ENCODE measurements around the gene CLIC4. TPM values are rescaled to one million over a fixed set of nuclear protein-coding genes. Genes with fewer than 3 reads are reported as not detected.

The CLIC4 gene
- polyA plus RNA-seq, 1 donor (not counting 4 experiments of a cell fraction or from before 2014, with no cell fraction given) = 130 TPM

DNA sequence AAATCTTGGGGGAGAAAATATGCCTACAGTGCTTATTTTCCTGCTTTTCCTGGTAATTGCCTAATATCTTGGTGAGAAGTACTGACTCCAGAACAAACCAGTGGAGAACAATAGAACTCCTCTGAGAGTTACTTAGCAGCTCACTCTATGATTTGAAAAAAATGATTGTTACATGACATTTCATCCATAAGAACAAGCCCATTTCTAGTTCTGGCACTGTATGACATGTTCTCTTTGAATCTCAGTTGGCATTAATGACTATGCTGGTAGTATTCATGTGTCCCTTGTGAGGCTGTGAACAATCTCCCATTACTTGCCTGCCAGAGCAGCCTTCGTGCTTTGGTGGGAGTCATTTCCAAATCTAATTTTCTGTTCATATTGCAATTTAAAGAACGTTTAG is 58.0 kb downstream of the CLIC4 start:
- Histone ChIP-seq H3K4me3 (ENCODE audit: control insufficient read depth in 2 of 3, extremely low read depth in 1 of 3, insufficient read depth in 2 of 3, low read depth in 1 of 3, low read length in 3 of 3) (no peak overlapping the region), H3K9ac (ENCODE audit: control insufficient read depth, extremely low read depth, insufficient read depth, low read length) (no peak overlapping the region), H3K4me1 (ENCODE audit: control insufficient read depth, extremely low read depth, insufficient read depth, low read length) (peaks cover 11% of the 10 kb centered on the region), H3K9me1 (ENCODE audit: control insufficient read depth, extremely low read depth, insufficient read depth, low read length) (no peaks in the 10 kb centered on the region), H3K27ac (ENCODE audit: control insufficient read depth, insufficient read depth, low read length) (no peak overlapping the region), H4K20me1 (ENCODE audit: control insufficient read depth, extremely low read depth, insufficient read depth, low read length) (peaks cover 6% of the 10 kb centered on the region), H3K36me3 (ENCODE audit: control insufficient read depth in 2 of 2, extremely low read depth in 1 of 2, insufficient read depth in 2 of 2, low read length in 2 of 2) (peaks cover 0 to 4% of the 10 kb centered on the region in 2 experiments), H3K9me3 (ENCODE audit: control insufficient read depth, low read depth, low read length) (no peaks in the 10 kb centered on the region), H2AFZ (ENCODE audit: control insufficient read depth, low read length) (no peak overlapping the region), H3K79me2 (ENCODE audit: control insufficient read depth, insufficient read depth, low read length) (peaks cover 29% of the 10 kb centered on the region), H3K27me3 (ENCODE audit: control insufficient read depth, extremely low read depth, insufficient read depth, low read length) (no peaks in the 10 kb centered on the region), H3K4me2 (ENCODE audit: control insufficient read depth, extremely low read depth, insufficient read depth, low read depth, low read length) (no peak overlapping the region)
- dilution Hi-C loops (cut with MboI; ENCODE audit: extremely low pct_ligation_motif_present, low sequenced_read_pairs) = no loop called here
- FAIRE-seq (no peak), DNase-seq (ENCODE audit: low read depth, low spot score) (no peak)
- TF ChIP-seq, protein P1, sequence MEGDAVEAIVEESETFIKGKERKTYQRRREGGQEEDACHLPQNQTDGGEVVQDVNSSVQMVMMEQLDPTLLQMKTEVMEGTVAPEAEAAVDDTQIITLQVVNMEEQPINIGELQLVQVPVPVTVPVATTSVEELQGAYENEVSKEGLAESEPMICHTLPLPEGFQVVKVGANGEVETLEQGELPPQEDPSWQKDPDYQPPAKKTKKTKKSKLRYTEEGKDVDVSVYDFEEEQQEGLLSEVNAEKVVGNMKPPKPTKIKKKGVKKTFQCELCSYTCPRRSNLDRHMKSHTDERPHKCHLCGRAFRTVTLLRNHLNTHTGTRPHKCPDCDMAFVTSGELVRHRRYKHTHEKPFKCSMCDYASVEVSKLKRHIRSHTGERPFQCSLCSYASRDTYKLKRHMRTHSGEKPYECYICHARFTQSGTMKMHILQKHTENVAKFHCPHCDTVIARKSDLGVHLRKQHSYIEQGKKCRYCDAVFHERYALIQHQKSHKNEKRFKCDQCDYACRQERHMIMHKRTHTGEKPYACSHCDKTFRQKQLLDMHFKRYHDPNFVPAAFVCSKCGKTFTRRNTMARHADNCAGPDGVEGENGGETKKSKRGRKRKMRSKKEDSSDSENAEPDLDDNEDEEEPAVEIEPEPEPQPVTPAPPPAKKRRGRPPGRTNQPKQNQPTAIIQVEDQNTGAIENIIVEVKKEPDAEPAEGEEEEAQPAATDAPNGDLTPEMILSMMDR (optimal IDR thresholded peaks at IDR 0.05 in 1 of 3, IDR thresholded peaks at IDR 0.05 in 1 of 3, conservative IDR thresholded peaks at IDR 0.05 in 1 of 3; ENCODE audit: extremely low read depth in 1 of 3, insufficient read depth in 2 of 3, low read length in 3 of 3) = no peak
- no peak for TF ChIP-seq EZH2 (IDR thresholded peaks at IDR 0.05; ENCODE audit: low read length)

DNA sequence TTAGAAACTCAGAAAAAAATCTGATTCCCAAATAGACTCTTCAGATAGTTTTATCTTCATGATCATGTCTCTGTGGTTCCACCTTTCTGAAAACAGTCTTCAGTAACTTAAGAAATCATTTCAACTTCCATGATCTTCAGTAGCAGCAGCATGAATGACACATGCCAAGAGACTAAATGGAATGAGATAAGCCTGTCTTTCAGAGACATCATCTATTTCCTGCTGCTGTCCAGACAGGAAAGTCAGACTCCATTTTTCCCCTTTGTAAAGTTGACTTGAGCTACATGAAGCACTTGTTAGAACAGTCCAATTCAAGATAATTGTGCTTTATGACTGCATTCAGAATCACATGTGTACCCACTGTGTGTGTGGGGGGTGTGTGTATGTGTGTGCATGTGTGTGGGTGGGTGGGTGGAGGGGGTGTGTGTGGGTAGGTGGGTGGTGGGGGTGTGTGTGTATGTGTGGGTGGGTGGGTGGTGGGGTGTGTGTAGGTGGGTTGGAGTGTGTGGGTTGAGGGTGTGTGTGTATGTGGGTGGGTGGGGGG is 58.8 kb downstream of the CLIC4 start:
- Histone ChIP-seq H3K79me2 (ENCODE audit: control insufficient read depth, insufficient read depth, low read length) (peaks cover 29% of the 10 kb centered on the region), H3K27ac (ENCODE audit: control insufficient read depth, insufficient read depth, low read length) (no peak overlapping the region), H3K4me3 (ENCODE audit: control insufficient read depth in 2 of 3, extremely low read depth in 1 of 3, insufficient read depth in 2 of 3, low read depth in 1 of 3, low read length in 3 of 3) (no peak overlapping the region), H3K36me3 (ENCODE audit: control insufficient read depth in 2 of 2, extremely low read depth in 1 of 2, insufficient read depth in 2 of 2, low read length in 2 of 2) (peaks cover 0 to 2% of the 10 kb centered on the region in 2 experiments), H3K27me3 (ENCODE audit: control insufficient read depth, extremely low read depth, insufficient read depth, low read length) (no peaks in the 10 kb centered on the region), H3K9me3 (ENCODE audit: control insufficient read depth, low read depth, low read length) (no peaks in the 10 kb centered on the region), H2AFZ (ENCODE audit: control insufficient read depth, low read length) (no peak overlapping the region), H3K4me2 (ENCODE audit: control insufficient read depth, extremely low read depth, insufficient read depth, low read depth, low read length) (no peak overlapping the region), H3K9me1 (ENCODE audit: control insufficient read depth, extremely low read depth, insufficient read depth, low read length) (no peaks in the 10 kb centered on the region), H3K9ac (ENCODE audit: control insufficient read depth, extremely low read depth, insufficient read depth, low read length) (no peak overlapping the region), H4K20me1 (ENCODE audit: control insufficient read depth, extremely low read depth, insufficient read depth, low read length) (peaks cover 6% of the 10 kb centered on the region), H3K4me1 (ENCODE audit: control insufficient read depth, extremely low read depth, insufficient read depth, low read length) (peaks cover 11% of the 10 kb centered on the region)
- DNase-seq (ENCODE audit: low read depth, low spot score) = no peak
- no peak for TF ChIP-seq EZH2 (IDR thresholded peaks at IDR 0.05; ENCODE audit: low read length)
- TF ChIP-seq, protein P1 (optimal IDR thresholded peaks at IDR 0.05 in 1 of 3, IDR thresholded peaks at IDR 0.05 in 1 of 3, conservative IDR thresholded peaks at IDR 0.05 in 1 of 3; ENCODE audit: extremely low read depth in 1 of 3, insufficient read depth in 2 of 3, low read length in 3 of 3) = no peak
- dilution Hi-C loops (cut with MboI; ENCODE audit: extremely low pct_ligation_motif_present, low sequenced_read_pairs) = no loop called here
- no peak for FAIRE-seq

Measured in keratinocyte (primary cell).